A549 treated with AZD2906 at 1 μM for 4 hours (cell line): ENCODE data around the gene STARD10. TPM values are rescaled to one million over a fixed set of nuclear protein-coding genes. Genes with fewer than 3 reads are reported as not detected.

Experiments
- total RNA-seq: library from RNA; stranded (reverse); fragments of 200-300 nt; extraction: Qiagen RNA extraction; gene quantifications from 5 replicates; pipeline ENCODE4 v1.2.3, GENCODE V29; 2022

STARD10 gene
- total RNA-seq = 14.6 to 18.1 TPM (median 15.9 TPM) in 5 replicates

GRCh38 chr11:72793425-72794367 lies at the start of gene STARD10:
STARD10 (minus strand) TSS chr11:72794047; CDS start chr11:72781181, 12,866 bp downstream.

DNA sequence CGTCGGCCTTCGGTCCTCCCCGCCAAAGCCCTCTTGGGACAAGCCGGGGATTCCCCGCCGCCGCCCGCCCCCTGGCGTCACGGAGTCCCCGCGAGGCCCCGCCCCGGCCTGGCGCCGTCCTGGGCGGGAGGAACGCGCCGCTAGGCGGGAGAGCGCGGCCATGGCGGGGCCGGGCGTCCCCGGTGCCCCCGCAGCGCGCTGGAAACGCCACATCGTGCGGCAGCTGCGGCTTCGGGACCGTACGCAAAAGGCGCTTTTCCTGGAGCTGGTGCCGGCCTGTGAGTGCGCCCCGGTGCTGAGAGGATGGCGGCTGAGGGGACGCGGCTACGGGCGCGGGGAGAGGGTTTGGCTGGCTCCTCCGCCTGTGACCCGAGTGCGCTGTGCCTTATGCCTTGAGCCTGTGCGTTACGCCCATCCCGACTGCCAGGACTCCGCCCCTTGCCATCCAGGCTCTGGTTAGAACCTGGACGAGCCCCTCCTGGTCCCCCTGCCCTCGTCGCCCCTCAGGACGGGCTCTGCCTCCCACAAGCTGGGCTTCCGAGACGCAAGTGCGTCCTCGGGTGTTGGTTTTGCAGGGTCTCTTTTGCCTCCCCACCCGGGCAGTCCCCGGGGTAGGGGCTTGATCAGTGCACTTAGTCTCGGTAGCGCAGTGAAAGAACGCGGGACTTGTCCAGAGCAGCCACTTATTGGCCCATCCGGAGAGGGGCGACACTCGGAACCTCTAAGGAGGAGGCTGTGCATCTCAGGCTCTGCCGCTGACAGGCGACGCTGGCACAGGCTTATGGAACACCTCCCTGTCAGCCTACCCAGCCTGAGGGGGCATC lies 20.7 kb upstream of the STARD10 start, which contains the start of gene ATG16L2:
ATG16L2 (plus strand) TSS at position 126 of the 824 bp plus-strand sequence; CDS start at position 161, 35 bp downstream.

DNA sequence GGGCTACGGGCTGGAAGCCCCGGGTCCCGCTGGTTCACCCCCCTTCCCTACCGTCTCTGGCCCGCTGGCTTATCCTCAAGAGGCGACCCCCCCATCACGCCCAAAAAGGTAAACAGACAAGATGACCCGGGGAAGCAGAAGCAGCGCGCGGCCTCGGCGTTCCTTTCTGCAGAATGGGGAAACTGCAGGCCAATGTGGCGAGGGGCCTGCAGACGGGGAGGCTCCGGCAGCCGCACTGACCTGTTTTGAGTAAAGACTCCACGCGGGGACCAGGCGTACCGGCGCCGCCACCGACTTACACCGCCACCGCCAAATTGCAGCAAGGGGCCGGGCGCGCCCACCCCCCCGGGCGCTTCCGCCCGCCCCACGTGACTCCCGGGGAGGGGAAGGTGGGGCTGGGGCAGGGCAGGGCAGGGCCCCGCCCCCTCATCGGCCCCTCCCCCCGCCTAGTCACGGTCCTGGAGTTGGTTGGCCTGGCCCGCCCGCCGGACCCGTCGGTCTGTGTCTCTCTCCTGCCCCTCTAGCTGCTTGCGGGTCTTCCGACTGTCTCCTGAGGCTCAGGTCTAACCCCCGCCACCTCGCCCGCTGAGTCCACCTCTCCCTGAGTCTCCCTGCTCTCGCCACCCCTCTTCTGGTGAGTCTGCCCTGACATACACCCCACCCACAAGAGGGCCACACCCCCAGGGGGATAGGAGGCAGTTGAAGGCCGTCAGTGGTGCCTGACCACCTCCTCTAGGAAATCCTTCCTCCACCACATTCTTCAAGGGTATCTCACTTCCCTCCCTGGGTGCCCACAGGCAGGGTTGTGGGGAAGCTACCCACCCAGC lies 41.5 kb downstream of the STARD10 start, which contains the start of gene ARAP1:
ARAP1 (minus strand) TSS at position 321 of the 827 bp plus-strand sequence. CDS start 25,280 bp downstream, outside the sequence.

Other genes starting within 250 kb of the STARD10 start
- 1.2 to 2.1 TPM (median 1.9 TPM) in 5 replicates for gene PDE2A, start 119.6 kb downstream of the STARD10 start, total RNA-seq
- gene ARAP1, start 41.6 kb downstream of the STARD10 start, total RNA-seq = 21.4 to 30.5 TPM (median 27.0 TPM) in 5 replicates
- gene ATG16L2, start 20.4 kb upstream of the STARD10 start, total RNA-seq = 2.0 to 4.2 TPM (median 3.1 TPM) in 5 replicates